ENCODE results near the gene CNTN1.

DNA sequence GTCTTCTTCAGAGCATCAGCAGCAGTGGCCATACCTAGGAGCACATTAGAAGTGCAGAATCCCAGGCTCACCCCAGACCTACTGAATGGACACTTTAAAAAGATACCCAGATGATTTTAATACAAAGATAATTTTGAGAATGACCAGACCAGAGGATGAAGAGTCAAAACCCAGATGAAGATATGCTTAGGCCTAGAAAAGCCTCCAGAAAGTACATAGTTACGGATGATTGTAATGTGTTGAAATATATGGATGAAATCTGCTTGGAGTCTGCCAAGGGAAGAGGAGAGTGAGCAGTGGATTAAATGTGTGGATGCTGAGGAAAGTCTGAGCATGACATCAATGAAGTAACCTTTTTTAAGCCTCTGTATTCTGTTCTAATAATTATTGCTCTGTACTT, 245.7 kb downstream of the CNTN1 start:
- TF ChIP-seq, protein P1, sequence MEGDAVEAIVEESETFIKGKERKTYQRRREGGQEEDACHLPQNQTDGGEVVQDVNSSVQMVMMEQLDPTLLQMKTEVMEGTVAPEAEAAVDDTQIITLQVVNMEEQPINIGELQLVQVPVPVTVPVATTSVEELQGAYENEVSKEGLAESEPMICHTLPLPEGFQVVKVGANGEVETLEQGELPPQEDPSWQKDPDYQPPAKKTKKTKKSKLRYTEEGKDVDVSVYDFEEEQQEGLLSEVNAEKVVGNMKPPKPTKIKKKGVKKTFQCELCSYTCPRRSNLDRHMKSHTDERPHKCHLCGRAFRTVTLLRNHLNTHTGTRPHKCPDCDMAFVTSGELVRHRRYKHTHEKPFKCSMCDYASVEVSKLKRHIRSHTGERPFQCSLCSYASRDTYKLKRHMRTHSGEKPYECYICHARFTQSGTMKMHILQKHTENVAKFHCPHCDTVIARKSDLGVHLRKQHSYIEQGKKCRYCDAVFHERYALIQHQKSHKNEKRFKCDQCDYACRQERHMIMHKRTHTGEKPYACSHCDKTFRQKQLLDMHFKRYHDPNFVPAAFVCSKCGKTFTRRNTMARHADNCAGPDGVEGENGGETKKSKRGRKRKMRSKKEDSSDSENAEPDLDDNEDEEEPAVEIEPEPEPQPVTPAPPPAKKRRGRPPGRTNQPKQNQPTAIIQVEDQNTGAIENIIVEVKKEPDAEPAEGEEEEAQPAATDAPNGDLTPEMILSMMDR (IDR thresholded peaks at IDR 0.05; ENCODE audit: poor library complexity, severe bottlenecking): no peak
- TF ChIP-seq POLR2AphosphoS5 (IDR thresholded peaks at IDR 0.05) (no peak), EP300 (conservative IDR thresholded peaks at IDR 0.05; ENCODE audit: poor library complexity, severe bottlenecking) (no peak), TAF1 (IDR thresholded peaks at IDR 0.05; ENCODE audit: low read depth) (no peak), RAD21 (conservative IDR thresholded peaks at IDR 0.05) (no peak), EZH2 (IDR thresholded peaks at IDR 0.05; ENCODE audit: borderline replicate concordance, insufficient read depth, low read length, poor library complexity, severe bottlenecking) (no peak)
- TF ChIP-seq, protein P2, sequence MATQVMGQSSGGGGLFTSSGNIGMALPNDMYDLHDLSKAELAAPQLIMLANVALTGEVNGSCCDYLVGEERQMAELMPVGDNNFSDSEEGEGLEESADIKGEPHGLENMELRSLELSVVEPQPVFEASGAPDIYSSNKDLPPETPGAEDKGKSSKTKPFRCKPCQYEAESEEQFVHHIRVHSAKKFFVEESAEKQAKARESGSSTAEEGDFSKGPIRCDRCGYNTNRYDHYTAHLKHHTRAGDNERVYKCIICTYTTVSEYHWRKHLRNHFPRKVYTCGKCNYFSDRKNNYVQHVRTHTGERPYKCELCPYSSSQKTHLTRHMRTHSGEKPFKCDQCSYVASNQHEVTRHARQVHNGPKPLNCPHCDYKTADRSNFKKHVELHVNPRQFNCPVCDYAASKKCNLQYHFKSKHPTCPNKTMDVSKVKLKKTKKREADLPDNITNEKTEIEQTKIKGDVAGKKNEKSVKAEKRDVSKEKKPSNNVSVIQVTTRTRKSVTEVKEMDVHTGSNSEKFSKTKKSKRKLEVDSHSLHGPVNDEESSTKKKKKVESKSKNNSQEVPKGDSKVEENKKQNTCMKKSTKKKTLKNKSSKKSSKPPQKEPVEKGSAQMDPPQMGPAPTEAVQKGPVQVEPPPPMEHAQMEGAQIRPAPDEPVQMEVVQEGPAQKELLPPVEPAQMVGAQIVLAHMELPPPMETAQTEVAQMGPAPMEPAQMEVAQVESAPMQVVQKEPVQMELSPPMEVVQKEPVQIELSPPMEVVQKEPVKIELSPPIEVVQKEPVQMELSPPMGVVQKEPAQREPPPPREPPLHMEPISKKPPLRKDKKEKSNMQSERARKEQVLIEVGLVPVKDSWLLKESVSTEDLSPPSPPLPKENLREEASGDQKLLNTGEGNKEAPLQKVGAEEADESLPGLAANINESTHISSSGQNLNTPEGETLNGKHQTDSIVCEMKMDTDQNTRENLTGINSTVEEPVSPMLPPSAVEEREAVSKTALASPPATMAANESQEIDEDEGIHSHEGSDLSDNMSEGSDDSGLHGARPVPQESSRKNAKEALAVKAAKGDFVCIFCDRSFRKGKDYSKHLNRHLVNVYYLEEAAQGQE (IDR thresholded peaks at IDR 0.05; ENCODE audit: borderline replicate concordance): no peak

Measured in neural cell (in vitro differentiated cells).